Smooth muscle cell (in vitro differentiated cells): ENCODE measurements around the gene STK26. TPM values are rescaled to one million over a fixed set of nuclear protein-coding genes. Genes with fewer than 3 reads are reported as not detected.
A peak's percentile ranks its signal among the peaks of the same experiment; 100 is the strongest.

Experiments
- DNase-seq: peaks from one replicate; lab custom pipeline; 2025; ENCODE audit not compliant: unreplicated experiment; lab: John Stamatoyannopoulos, UW
- H2AFZ ChIP-seq: fragments of 200-600 bp; sonication (generic); 2 replicates; pipeline ENCODE4 v1.6.0; 2016; ENCODE audit warnings: antibody characterized with exemption, low read depth, mild to moderate bottlenecking
- H3F3A ChIP-seq: fragments of 200-600 bp; sonication (generic); 2 replicates; pipeline ENCODE4 v1.6.0; 2017; ENCODE audit warnings: antibody characterized with exemption, low read depth
- H3K27ac ChIP-seq: fragments of 200-600 bp; sonication (generic); 2 replicates; pipeline ENCODE4 v1.5.1; 2016; ENCODE audit warnings: low read depth, mild to moderate bottlenecking
- H3K27me3 ChIP-seq: fragments of 200-600 bp; sonication (generic); 2 replicates; pipeline ENCODE4 v1.6.1; 2016; ENCODE audit warnings: low read depth, mild to moderate bottlenecking
- H3K36me3 ChIP-seq: fragments of 200-600 bp; sonication (generic); 2 replicates; pipeline ENCODE4 v1.5.1; 2016; ENCODE audit warnings: low read depth
- H3K4me1 ChIP-seq: fragments of 200-600 bp; sonication (generic); 2 replicates; pipeline ENCODE4 v1.5.1; 2016; ENCODE audit warnings: low read depth
- H3K4me2 ChIP-seq: fragments of 200-600 bp; sonication (generic); 2 replicates; pipeline ENCODE4 v1.6.0; 2016; ENCODE audit warnings: mild to moderate bottlenecking
- H3K4me3 ChIP-seq: fragments of 200-600 bp; sonication (generic); 2 replicates; pipeline ENCODE4 v1.5.1; 2016; ENCODE audit warnings: mild to moderate bottlenecking
- H3K79me2 ChIP-seq: fragments of 200-600 bp; sonication (generic); 2 replicates; pipeline ENCODE4 v1.6.0; 2016; ENCODE audit warnings: low read depth, mild to moderate bottlenecking
- H3K9ac ChIP-seq: fragments of 200-600 bp; sonication (generic); 2 replicates; pipeline ENCODE4 v1.6.0; 2016; ENCODE audit warnings: low read depth
- H3K9me3 ChIP-seq: fragments of 200-600 bp; sonication (generic); replicated peaks from 2 replicates; pipeline ENCODE4 v1.5.1; 2016; ENCODE audit warnings: low read depth
- H4K20me1 ChIP-seq: fragments of 200-600 bp; sonication (generic); 2 replicates; pipeline ENCODE4 v1.6.0; 2016; ENCODE audit warnings: low read depth
- CTCF ChIP-seq: fragments of 200-600 bp; sonication (generic); IDR thresholded peaks from 2 replicates; pipeline ENCODE4 v1.5.1; 2017; ENCODE audit warnings: borderline replicate concordance, mild to moderate bottlenecking, antibody characterized with exemption; ENCODE audit not compliant: insufficient read depth, poor library complexity, severe bottlenecking
- WGBS: methylation state at CpG from one replicate; pipeline ENCODE4 v1.1.7; 2016; ENCODE audit warnings: low lambda C conversion rate; 5-methylcytosine and 5-hydroxymethylcytosine counted together
- polyA plus RNA-seq: library from polyadenylated mRNA; unstranded; fragments of >200 nt; fragmentation: Nextera tagmentation; extraction: Ambion mirVana; gene quantifications from 2 replicates; pipeline ENCODE4 v1.2.1, GENCODE V29; 2016
- total RNA-seq: library from RNA; depleted of rRNA; stranded (reverse); fragments of >200 nt; gene quantifications from 2 replicates; pipeline ENCODE4 v1.2.3, GENCODE V29; 2014

Gene STK26
- total and polyA plus RNA-seq, 2 experiments from 2014 or later = 13.2 to 50.9 TPM

GRCh38 chrX:132071254-132071653, 48.2 kb downstream of the STK26 start:
- Histone ChIP-seq H3F3A (no peaks in the 10 kb centered on the region), H3K4me3 (no peak overlapping the region), H2AFZ (no peak overlapping the region), H3K4me1 (no peaks in the 10 kb centered on the region), H3K27ac (no peak overlapping the region), H3K27me3 (no peaks in the 10 kb centered on the region), H3K9me3 (no peaks in the 10 kb centered on the region), H3K36me3 (no peaks in the 10 kb centered on the region), H3K9ac (no peak overlapping the region), H4K20me1 (no peaks in the 10 kb centered on the region), H3K4me2 (no peak overlapping the region), H3K79me2 (no peaks in the 10 kb centered on the region)
- no peak for DNase-seq
- TF ChIP-seq CTCF = peak; percentile 37

- no peaks in the 10 kb centered on the region for H3K4me1 ChIP-seq
- no peak overlapping the region for H3K9ac ChIP-seq
- no peaks in the 10 kb centered on the region for H3K36me3 ChIP-seq
- H3K4me3 ChIP-seq = no peak overlapping the region
- TF ChIP-seq CTCF = no peak
- no peak overlapping the region for H2AFZ ChIP-seq
- H4K20me1 ChIP-seq = no peaks in the 10 kb centered on the region
- H3K27me3 ChIP-seq = no peaks in the 10 kb centered on the region
- H3F3A ChIP-seq = no peaks in the 10 kb centered on the region
- no peaks in the 10 kb centered on the region for H3K9me3 ChIP-seq
- no peak for DNase-seq
- WGBS = 67% methylated on average over 1 of the region's 1 CpG
- no peaks in the 10 kb centered on the region for H3K79me2 ChIP-seq
- no peak overlapping the region for H3K27ac ChIP-seq
- no peak overlapping the region for H3K4me2 ChIP-seq
Observed at GRCh38 chrX:132077414-132077813, 54.3 kb downstream of the STK26 start.

GRCh38 chrX:132077912-132078311, 54.8 kb downstream of the STK26 start:
- no peak overlapping the region for H3K4me3 ChIP-seq
- H3K36me3 ChIP-seq = no peaks in the 10 kb centered on the region
- DNase-seq = no peak
- H3K9me3 ChIP-seq = no peaks in the 10 kb centered on the region
- WGBS = 67% methylated on average over 3 of the region's 3 CpGs
- no peaks in the 10 kb centered on the region for H3K79me2 ChIP-seq
- no peaks in the 10 kb centered on the region for H3F3A ChIP-seq
- no peak overlapping the region for H3K9ac ChIP-seq
- no peaks in the 10 kb centered on the region for H4K20me1 ChIP-seq
- no peak overlapping the region for H3K27ac ChIP-seq
- H2AFZ ChIP-seq = no peak overlapping the region
- H3K27me3 ChIP-seq = no peaks in the 10 kb centered on the region
- no peak for TF ChIP-seq CTCF
- H3K4me2 ChIP-seq = no peak overlapping the region
- no peaks in the 10 kb centered on the region for H3K4me1 ChIP-seq

GRCh38 chrX:132085786-132086185, 62.7 kb downstream of the STK26 start:
- H4K20me1 ChIP-seq = no peaks in the 10 kb centered on the region
- no peak overlapping the region for H3K4me2 ChIP-seq
- WGBS = 38% methylated on average over 3 of the region's 3 CpGs
- H2AFZ ChIP-seq = no peak overlapping the region
- H3K4me1 ChIP-seq = no peaks in the 10 kb centered on the region
- H3K79me2 ChIP-seq = no peaks in the 10 kb centered on the region
- no peak overlapping the region for H3K9ac ChIP-seq
- no peak for DNase-seq
- no peak for TF ChIP-seq CTCF
- H3F3A ChIP-seq = no peaks in the 10 kb centered on the region
- no peak overlapping the region for H3K4me3 ChIP-seq
- H3K36me3 ChIP-seq = no peaks in the 10 kb centered on the region
- no peak overlapping the region for H3K27ac ChIP-seq
- no peaks in the 10 kb centered on the region for H3K9me3 ChIP-seq
- no peaks in the 10 kb centered on the region for H3K27me3 ChIP-seq
